Psoas muscle (tissue), 8 donors: ENCODE results near the gene WDR70. TPM values are rescaled to one million over a fixed set of nuclear protein-coding genes. Genes with fewer than 3 reads are reported as not detected.

Source experiments
- ATAC-seq, 4 donors: fragments of 200-7000 bp; cut with Tn5 transposase; one replicate each; pipeline ENCODE4 v1.9.1; 2020; ENCODE audit warnings: moderate library complexity in 3 of 4, mild to moderate bottlenecking in 2 of 4
- DNase-seq, 2 donors: peaks; one replicate each; pipeline ENCODE4 v3.0.0-alpha.2; 2020
- H3K27ac ChIP-seq: fragments of 200-600 bp; one replicate; pipeline ENCODE4 v1.8.0; 2022
- H3K27me3 ChIP-seq, 3 donors: fragments of 200-600 bp in 1 of 3; one replicate each; pipeline versions ENCODE4 v1.6.1 to v1.8.0; 2013 to 2022; ENCODE audit warnings: low read length in 2 of 3, mild to moderate bottlenecking in 2 of 3, moderate library complexity in 1 of 3; ENCODE audit not compliant: insufficient read depth in 3 of 3
- H3K36me3 ChIP-seq, 2 donors: fragments of 200-600 bp in 1 of 2; one replicate each; pipeline versions ENCODE4 v1.6.1 to v1.8.0; 2013 to 2022; ENCODE audit warnings: low read depth in 1 of 2, mild to moderate bottlenecking in 1 of 2, moderate library complexity in 1 of 2; ENCODE audit not compliant: insufficient read depth in 1 of 2
- H3K4me1 ChIP-seq: fragments of 200-600 bp; one replicate; pipeline ENCODE4 v1.8.0; 2022
- H3K4me3 ChIP-seq: fragments of 200-600 bp; one replicate; pipeline ENCODE4 v1.8.0; 2022; ENCODE audit warnings: mild to moderate bottlenecking
- H3K9me3 ChIP-seq: fragments of 200-600 bp; one replicate; pipeline ENCODE4 v1.8.0; 2022
- WGBS, 3 donors: extraction: QIAGEN DNeasy Blood & Tissue Kit; methylation state at CpG; one replicate each; pipeline versions ENCODE4 v1.1.6 to v1.1.7; 2013; 5-methylcytosine and 5-hydroxymethylcytosine counted together
- intact Hi-C, 2 donors: fragments of 100-400 bp; cut with DNase I; formaldehyde crosslinking; loops; one replicate each; pipeline versions ENCODE4 v1.11.0 to v1.14.2; 2022
- polyA plus RNA-seq, 3 donors: library from polyadenylated mRNA; stranded (reverse); fragments of 200-250 nt; gene quantifications; one replicate each; pipeline ENCODE4 v1.2.3, GENCODE V29; 2013
- total RNA-seq, 4 donors: library from RNA; stranded (reverse); fragmentation: NEBNext Ultra II Directional in 2 of 4; extraction: Animal tissue kit (Norgen Biotek cat#: 25700) in 2 of 4; gene quantifications; one replicate each; pipeline versions ENCODE4 v1.2.1 to v1.2.4, GENCODE V29; 2021 to 2023
- TF ChIP-seq, protein P1 (sequence below): fragments of 200-600 bp; IDR thresholded peaks from one replicate; pipeline ENCODE4 v1.8.0; 2022; ENCODE audit warnings: antibody characterized with exemption
- donor health status: healthy with polysubstance abuse.
- donor health status: DM: no; HTN: no; CAD: no; lungs with moderate emphysema.
- donor health status: Bipolar disorder and iron deficiency.
- donor health status: healthy.
- donor health status: DM: yes; HTN: yes; CAD: no.
- donor health status: DM: no; HTN: no; CAD: no.
- donor health status: DM: no; HTN: no; CAD: no.
- donor health status: DM: yes; HTN: yes; CAD: no.

WDR70 gene
- total and polyA plus RNA-seq, 7 donors: 16.3 to 37.8 (median 26.0) TPM

GRCh38 chr5:37539459-37539858 lies 160.3 kb downstream of the WDR70 start:
- WGBS, 3 donors: 97 to 98% (median 97%) methylated on average over 3 of the region's 3 CpGs
- DNase-seq (no peak), ATAC-seq (no peak)
- intact Hi-C loops: no loop called here
- TF ChIP-seq, protein P1, sequence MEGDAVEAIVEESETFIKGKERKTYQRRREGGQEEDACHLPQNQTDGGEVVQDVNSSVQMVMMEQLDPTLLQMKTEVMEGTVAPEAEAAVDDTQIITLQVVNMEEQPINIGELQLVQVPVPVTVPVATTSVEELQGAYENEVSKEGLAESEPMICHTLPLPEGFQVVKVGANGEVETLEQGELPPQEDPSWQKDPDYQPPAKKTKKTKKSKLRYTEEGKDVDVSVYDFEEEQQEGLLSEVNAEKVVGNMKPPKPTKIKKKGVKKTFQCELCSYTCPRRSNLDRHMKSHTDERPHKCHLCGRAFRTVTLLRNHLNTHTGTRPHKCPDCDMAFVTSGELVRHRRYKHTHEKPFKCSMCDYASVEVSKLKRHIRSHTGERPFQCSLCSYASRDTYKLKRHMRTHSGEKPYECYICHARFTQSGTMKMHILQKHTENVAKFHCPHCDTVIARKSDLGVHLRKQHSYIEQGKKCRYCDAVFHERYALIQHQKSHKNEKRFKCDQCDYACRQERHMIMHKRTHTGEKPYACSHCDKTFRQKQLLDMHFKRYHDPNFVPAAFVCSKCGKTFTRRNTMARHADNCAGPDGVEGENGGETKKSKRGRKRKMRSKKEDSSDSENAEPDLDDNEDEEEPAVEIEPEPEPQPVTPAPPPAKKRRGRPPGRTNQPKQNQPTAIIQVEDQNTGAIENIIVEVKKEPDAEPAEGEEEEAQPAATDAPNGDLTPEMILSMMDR: no peak
- Histone ChIP-seq H3K36me3 (no peaks in the 10 kb centered on the region), H3K27ac (no peak overlapping the region), H3K4me1 (no peaks in the 10 kb centered on the region), H3K27me3 (no peaks in the 10 kb centered on the region), H3K9me3 (no peaks in the 10 kb centered on the region), H3K4me3 (no peak overlapping the region)

- 97 to 100% (median 98%) methylated on average over 1 of the region's 1 CpG for WGBS, 3 donors
- no peak overlapping the region for H3K4me3 ChIP-seq
- intact Hi-C loops: no loop called here
- no peaks in the 10 kb centered on the region for H3K4me1 ChIP-seq
- DNase-seq (no peak), ATAC-seq (no peak)
- TF ChIP-seq, protein P1: no peak
- H3K36me3 ChIP-seq: no peaks in the 10 kb centered on the region
- H3K27me3 ChIP-seq: no peaks in the 10 kb centered on the region
- H3K9me3 ChIP-seq: no peaks in the 10 kb centered on the region
- H3K27ac ChIP-seq: no peak overlapping the region
These were observed 164.1 kb downstream of the WDR70 start for GRCh38 chr5:37543216-37543615.

GRCh38 chr5:37549411-37549810 lies 170.3 kb downstream of the WDR70 start:
- H3K27ac ChIP-seq: no peak overlapping the region
- peaks cover 20% of the 10 kb centered on the region for H3K4me1 ChIP-seq
- intact Hi-C loops: no loop called here
- TF ChIP-seq, protein P1: no peak
- no peak for ATAC-seq
- H3K9me3 ChIP-seq: no peaks in the 10 kb centered on the region
- no peaks in the 10 kb centered on the region for H3K36me3 ChIP-seq
- no peaks in the 10 kb centered on the region for H3K27me3 ChIP-seq
- H3K4me3 ChIP-seq: no peak overlapping the region
- no peak for DNase-seq

DNA sequence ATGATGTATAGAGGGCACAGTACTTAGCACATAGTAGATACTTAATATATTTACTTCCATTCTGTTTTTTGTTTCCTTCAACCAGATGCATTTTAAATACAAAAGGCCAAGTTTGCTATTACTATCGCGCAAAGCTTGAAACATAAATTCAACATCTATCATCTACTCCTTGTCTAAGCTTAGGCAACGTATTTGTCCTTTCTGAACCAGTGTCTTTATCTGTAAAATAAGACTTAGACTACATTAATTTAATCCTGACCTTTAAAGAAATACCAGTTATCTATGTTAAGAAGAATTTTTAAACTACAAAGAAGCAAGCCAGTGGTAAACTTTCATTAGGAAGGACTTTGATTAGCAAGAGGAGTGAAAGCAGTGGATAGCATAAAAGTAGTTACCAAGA lies 173.0 kb downstream of the WDR70 start:
- Histone ChIP-seq H3K27me3 (no peaks in the 10 kb centered on the region), H3K36me3 (no peaks in the 10 kb centered on the region), H3K9me3 (no peaks in the 10 kb centered on the region), H3K27ac (no peak overlapping the region), H3K4me3 (no peak overlapping the region), H3K4me1 (peaks cover 20% of the 10 kb centered on the region)
- 96 to 100% (median 97%) methylated on average over 3 of the region's 3 CpGs for WGBS, 3 donors
- TF ChIP-seq, protein P1: no peak
- intact Hi-C loops: no loop called here
- ATAC-seq: no peak
- no peak for DNase-seq
